HEK293T (cell line): Measurements from ENCODE around the gene KRT84.

Experiments
- ARNT ChIP-seq: fragments of 450-650 bp; IDR thresholded peaks from 2 replicates; pipeline ENCODE4 v1.6.1; 2017; ENCODE audit warnings: mild to moderate bottlenecking
- CTBP1 ChIP-seq: fragments of 450-650 bp; IDR thresholded peaks from 2 replicates; pipeline ENCODE4 v1.6.1; 2016; ENCODE audit warnings: borderline replicate concordance
- FOXA1 ChIP-seq: fragments of 450-650 bp; IDR thresholded peaks from 2 replicates; pipeline ENCODE4 v1.6.1; 2016; ENCODE audit warnings: mild to moderate bottlenecking
- FOXM1 ChIP-seq: fragments of 450-650 bp; IDR thresholded peaks from 2 replicates; pipeline ENCODE4 v1.6.1; 2017; ENCODE audit warnings: mild to moderate bottlenecking, borderline replicate concordance

DNA sequence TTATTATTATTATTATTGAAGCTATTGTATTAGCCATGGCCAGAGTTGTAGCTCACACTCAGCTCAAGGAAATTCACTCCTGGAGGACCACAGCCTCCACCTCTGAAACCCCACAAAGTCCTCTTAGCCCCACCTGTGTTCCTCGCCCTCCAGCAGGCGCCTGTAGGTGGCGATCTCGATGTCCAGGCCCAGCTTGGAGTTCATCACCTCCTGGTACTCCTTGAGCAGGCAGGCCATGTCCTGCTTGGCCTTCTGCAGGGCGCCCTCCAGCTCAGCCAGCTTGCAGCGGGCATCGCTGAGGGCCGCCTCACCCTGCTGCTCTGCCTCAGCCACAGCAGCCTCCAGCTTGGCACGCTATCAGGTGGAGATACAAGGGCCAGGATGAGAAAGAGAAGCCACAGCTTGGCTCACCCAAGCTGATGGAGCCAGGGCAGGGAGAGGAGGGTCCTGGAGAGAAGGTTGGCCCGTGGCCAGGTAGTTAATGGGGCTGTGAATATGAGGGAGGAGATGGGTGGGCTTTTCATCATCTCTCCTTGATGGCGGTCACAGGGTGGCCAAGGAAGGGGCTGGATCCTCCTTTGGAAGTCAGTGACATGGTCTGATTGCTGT lies 23.2 kb downstream of the KRT84 start:
- TF ChIP-seq FOXM1 (no peak), FOXA1 (no peak), CTBP1 (no peak), ARNT (no peak)
